Tibial nerve (tissue), 3 donors: Measurements from ENCODE around the gene PKNOX1.
"Not testable (repeated sequence)": the region's sequence is repeated elsewhere in the genome, so short reads cannot be mapped to it uniquely, and the experiment has no call there.

Experiments used
- POLR2A ChIP-seq, 2 donors: fragments of 450-650 bp; IDR thresholded peaks; one replicate each; pipeline ENCODE4 v1.6.1; 2017; ENCODE audit warnings: antibody characterized with exemption in 2 of 2, mild to moderate bottlenecking in 2 of 2, moderate library complexity in 2 of 2
- TF ChIP-seq, protein P1 (sequence below), 5 experiments: fragments of 200-600 bp in 3 of 5; fragments of 450-650 bp in 2 of 5; sonication (generic) in 3 of 5; IDR thresholded peaks; one replicate each; pipeline ENCODE4 v1.5.1; 2016 to 2019; ENCODE audit warnings: antibody characterized with exemption in 5 of 5, mild to moderate bottlenecking in 3 of 5, moderate library complexity in 2 of 5

DNA sequence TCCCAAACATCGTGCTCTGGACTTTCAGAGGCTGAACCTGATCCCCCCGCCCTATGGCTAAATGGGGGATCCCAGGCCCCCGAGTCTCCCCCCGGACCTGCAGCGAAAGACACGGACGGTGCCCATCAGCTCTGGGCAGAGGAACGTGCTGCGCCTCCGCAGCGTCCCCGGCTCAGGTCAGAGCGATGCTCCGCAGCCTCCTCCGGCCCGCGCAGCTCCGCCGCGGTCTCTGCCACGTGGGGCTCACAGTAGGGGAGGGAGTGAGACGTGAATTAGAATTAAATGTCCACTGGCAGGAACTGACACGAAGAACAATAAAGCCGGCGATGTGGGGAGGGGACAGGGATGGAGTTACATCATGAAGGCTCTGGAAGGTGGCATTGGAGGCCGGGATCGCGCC, 102.3 kb downstream of the PKNOX1 start:
- TF ChIP-seq, protein P1, sequence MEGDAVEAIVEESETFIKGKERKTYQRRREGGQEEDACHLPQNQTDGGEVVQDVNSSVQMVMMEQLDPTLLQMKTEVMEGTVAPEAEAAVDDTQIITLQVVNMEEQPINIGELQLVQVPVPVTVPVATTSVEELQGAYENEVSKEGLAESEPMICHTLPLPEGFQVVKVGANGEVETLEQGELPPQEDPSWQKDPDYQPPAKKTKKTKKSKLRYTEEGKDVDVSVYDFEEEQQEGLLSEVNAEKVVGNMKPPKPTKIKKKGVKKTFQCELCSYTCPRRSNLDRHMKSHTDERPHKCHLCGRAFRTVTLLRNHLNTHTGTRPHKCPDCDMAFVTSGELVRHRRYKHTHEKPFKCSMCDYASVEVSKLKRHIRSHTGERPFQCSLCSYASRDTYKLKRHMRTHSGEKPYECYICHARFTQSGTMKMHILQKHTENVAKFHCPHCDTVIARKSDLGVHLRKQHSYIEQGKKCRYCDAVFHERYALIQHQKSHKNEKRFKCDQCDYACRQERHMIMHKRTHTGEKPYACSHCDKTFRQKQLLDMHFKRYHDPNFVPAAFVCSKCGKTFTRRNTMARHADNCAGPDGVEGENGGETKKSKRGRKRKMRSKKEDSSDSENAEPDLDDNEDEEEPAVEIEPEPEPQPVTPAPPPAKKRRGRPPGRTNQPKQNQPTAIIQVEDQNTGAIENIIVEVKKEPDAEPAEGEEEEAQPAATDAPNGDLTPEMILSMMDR (IDR thresholded peaks at IDR 0.05), result not testable (repeated sequence)
- TF ChIP-seq POLR2A (IDR thresholded peaks at IDR 0.05), result not testable (repeated sequence)
